Anterior cingulate cortex (tissue), 58 donors: Measurements from ENCODE around the gene UXS1.

ENCODE experiments used
- DNase-seq, 58 donors: peaks; one replicate each; lab custom pipeline; 2025; lab: John Stamatoyannopoulos, UW

Gene UXS1

DNA sequence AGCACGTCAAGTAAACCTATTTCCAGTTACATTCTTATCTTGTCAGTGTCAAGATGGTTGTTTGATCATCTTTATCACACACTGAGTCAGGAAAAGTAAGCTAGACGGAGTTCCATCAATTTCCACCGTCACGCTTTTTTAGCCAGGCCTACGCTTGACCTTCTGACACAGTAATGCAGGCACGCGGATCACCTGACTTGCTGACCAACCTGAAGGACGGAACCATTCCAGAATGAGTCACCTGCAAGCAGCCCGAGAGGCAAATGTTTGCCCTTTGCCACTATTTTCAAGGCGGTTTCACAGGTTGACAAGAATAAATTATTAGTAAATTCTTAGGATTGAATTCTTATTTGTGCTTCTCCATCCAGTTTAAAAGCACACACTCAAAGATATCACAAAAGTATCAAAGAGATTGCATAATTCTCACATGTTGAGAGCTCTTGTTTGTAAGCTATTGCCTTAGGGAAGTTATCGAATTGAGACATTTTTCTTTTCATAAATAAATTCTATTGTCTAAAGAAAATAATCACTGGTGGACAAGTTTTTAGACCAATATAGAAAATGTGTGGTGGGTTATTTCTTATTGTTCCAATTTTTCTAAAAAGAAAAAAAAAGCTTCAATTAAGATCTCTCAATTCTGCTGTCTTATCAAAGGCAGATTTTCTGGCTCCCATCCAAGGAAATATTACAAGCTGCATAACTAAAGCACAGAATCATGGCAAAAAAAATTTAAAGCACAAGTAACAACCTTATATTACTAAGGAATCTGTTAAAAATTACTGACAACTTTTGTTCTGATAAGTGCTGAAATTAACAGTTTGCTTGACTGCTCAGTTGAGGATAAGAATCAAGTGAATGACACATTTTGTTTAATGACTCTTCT is 31.9 kb downstream of the UXS1 start:
- DNase-seq: no peak

DNA sequence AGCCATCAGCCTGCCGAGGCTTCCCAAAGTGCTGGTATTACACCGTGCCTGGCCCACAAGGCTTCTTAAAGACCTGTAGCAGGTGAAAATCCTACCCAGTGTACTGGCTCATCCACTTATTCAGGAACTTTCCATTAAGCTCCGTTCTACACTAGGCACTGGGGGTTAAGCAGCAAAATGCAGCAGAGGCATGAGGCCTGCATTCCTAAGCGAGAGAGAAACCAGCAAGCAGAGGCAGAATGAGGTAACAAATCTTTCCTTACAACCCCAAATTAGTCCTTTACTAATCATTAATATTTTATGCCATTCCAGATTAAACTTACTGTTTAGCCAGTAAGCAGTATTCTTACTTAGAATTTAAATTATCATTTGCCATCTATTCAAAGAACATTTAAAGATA is 32.8 kb downstream of the UXS1 start:
- DNase-seq: no peak

DNA sequence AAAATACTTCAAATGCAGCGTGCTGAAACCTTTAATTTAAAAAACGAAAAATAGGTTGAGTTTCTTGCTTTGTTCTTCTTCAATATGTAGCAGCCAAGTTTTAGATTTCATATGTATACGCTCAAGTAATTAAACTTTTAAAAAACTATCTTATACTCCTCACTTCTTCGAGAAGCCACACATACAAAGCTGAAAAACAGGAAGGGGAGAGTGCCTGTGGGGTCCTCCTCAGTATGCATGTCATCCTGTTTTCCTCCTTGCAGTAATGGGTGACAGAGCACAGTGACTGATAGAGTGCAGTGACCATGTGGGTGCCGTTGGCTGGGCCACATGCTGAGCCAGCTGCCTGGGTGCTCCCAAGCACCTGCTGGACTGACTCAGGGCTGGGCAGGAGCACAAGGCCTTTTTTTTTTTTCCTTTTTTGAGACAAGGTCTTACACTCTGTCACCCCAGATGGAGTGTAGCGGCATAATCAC is 33.3 kb downstream of the UXS1 start:
- DNase-seq: no peak

DNA sequence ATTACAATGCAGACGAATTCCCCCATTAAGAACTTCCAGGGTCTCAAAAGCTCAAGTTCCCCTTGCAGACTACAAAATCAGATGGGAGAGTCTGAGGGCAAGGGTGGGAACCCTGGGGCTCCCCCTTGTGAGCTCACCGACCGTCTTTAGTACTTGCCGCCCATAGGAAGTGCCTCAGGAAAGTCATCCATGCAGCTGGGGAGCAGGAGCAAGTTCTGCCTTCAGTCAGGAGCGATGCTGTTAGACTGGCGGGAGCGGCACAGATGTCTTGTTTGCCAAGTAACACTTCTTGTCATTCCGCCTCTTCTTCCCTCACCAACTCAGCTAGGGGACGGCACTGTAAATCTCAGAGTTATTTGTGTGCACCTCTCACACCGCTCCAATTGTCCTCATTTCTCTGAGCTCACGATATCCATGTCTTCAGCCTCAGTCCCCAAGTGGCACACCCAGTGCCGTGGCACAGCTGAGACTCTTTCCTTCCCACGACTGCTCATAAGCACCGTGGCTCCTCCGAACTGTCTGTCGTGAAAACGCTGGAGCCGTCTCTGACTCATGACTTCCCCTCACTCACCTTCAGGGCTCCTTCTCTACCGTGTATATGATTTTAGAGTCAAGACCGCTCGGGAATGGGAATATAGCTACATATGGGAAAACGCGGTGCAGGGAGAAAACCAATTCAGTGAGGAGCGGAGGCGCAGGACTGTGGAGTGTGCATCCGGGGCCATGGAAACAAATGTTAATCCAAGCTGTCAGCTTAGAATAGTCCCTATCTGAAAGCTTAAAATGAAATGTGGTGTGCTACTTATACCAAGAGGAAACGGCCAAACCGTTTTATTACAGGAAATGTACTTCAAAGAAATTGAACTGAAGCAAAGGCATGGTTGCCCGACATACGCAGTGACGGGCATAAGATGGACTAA is 34.0 kb downstream of the UXS1 start:
- DNase-seq: peak in 24 of 58 donors; percentile 13 to 63 (median 40)

DNA sequence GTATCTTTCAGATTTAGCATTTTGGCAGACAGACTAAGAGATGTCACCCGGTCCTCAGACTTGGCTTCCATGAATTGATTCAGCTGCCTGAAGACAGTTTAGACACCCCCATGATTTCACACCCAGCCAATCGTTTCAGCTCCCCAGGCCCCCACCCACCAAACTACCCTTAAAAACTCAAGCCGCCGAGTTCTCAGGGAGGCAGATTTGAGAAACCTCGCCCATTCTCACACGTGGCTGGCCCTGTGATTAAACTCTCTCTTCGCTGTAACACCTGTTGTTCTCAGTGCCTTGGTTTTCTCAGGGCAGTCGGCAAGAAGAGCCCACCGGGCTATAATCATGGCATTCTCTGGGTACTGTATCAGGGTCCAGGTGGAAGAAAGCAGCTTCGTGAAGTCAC is 35.2 kb downstream of the UXS1 start:
- no peak for DNase-seq

DNA sequence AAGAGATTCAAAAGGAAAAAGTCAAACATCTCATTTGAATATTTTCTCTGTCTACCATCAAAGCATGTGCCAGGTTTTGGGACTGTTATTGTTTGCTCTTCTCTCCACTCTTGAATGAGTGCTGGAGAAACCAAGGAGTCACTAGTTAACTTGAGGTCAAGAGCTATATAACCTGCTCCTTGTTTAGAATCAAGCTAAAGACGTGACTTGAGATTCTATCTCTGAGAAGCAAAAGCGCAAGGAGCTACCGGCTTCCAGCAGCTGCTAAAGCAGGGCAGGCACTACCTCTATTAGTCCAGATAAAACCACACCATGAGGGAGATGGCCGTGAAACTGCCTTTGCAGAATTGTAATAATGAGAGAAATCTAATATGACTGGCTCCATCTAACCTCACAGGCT is 36.0 kb downstream of the UXS1 start:
- no peak for DNase-seq

DNA sequence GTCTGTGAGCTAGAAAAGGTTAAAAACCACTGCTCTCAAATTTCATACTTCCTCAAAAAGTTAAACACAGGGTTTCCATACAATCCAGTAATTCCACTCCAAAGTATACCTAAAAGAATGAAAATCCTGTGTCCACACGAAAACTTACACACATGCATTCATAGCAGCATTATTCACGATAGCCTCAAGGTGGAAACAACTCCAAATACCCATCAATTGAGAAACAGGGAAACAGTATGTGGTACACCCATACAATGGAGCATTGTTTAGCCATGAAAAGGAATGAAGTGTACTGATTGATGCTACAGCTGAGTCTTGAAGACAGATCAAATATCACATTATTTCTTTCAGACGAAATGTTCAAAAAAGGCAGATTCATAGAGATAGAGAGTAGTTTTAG is 36.7 kb downstream of the UXS1 start:
- DNase-seq: no peak

DNA sequence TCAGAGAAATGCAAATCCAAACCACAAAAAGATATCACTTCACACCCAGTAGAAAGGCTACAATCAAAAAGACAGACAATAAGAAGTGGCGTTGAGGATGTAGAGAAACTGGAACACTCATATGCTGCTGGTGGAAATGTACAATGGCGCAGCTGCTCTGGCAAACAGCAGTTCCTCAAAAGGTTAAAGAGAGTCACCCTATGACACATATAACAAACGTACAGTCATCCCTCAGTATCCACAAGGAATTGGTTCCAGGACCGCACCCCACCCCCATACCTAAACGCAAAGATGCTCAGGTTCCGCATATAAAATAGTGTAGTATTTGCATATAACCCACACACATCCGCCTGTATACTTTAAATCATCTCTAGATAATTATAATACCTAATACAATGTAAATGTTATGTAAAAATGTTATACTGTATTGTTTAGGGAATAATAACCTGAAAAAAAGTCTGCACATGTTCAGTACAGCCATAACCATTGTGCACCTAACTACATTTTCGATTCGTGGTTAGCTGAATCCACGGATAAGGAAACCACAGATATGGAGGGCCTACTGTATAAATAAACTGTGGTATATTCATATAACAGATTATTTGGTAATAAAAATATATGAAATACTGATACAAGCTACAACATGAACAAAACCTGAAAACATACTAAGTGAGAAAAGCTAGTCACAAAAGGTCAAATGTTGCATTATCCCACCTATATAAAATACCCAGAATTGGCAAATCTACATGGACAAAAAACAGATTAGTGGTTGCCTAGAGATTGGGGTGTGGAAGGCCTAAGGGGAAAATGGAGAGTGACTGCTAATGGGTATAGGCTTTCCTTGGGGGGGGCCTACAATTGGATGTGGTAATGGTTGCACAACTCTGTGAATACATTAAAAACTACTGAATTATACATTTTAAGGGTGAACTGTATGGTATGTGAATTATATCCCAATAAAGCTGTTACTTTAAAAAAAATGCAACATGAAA is 37.5 kb downstream of the UXS1 start:
- DNase-seq: no peak

DNA sequence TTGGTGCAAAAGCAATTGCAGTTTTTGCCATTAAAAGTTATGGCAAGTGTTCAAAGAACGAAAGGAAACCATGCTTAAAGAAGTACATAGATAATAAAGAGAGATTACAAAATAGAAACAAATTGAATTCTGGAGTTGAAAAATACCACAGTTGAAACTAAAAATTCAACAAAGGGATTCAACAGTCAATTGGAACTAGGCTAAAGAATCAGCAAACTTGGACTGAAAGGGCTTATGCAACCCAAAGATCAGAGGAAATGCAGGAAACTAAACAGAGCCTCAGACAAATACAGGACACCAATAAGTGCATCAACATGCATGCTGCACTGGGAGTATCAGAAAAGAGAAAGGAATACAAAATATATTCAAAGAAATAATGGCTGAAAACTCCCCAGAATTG is 40.3 kb downstream of the UXS1 start:
- no peak for DNase-seq

DNA sequence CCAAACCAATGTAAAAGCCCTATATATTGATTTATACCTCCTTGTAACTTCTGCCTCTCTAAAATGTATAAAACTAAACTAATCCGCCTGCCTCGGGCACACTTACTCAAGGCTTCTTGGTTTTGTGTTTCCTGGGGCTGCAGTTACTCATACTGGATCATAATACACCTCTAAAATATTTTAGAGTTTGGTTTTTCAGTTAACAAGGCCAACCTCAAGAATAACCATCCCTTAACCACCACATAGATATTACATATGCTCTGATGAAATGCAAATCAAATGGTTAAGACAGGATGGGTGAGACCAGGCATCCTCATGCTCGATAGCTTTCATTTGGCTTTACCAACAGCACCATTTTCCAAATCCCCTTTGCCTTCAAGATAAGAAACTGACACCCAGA is 46.4 kb downstream of the UXS1 start:
- DNase-seq: no peak

DNA sequence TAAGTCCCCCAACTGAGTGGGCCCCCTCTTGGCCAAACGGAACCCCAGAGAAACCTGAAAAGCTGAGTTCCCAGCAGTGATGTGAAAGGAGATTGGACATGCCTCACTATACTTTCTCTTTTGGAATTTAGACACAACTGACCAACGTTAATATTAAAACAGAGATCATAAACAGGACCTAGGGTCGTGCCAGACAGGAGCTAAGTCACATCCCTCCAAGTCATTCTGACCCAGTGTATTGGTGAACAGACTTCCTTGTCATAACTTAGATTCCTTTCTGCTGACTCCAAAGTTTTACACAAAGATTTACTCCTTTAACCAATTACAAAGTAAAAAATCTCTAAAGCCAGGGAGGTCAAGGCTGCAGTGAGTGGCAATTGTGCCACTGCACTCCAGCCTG is 46.9 kb downstream of the UXS1 start:
- no peak for DNase-seq

DNA sequence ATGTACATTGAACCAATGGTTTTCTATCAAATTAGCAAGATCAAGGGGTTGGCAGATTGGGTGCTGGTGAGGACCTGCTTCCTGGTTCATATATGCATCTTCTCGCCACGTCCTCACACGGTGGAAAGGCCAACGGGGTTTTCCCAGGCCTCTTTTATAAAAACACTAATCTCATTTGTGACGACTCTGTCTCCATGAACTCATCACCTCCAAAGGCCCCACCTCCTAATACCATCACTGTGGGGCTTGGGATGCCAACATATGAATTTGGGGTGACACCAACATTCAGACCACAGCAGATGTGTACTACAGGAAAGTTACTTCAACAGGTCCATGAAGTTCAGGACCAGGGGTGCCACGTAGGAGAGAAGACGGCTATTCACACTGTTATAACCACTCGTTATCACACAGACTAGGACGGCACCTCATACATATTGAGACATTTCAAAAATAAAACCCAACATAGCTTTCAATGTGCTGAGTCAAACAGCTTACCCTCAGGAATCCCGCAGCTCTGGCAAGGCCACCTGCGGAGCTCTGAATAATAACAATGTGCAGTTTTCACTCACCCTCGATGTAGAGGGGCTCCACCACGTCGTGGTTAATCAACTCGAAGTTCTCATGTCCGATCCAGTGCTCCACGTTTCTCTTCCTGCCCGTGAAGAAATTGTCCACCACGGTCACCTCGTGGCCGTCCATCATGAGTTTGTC is 49.3 kb downstream of the UXS1 start:
- no peak for DNase-seq

DNA sequence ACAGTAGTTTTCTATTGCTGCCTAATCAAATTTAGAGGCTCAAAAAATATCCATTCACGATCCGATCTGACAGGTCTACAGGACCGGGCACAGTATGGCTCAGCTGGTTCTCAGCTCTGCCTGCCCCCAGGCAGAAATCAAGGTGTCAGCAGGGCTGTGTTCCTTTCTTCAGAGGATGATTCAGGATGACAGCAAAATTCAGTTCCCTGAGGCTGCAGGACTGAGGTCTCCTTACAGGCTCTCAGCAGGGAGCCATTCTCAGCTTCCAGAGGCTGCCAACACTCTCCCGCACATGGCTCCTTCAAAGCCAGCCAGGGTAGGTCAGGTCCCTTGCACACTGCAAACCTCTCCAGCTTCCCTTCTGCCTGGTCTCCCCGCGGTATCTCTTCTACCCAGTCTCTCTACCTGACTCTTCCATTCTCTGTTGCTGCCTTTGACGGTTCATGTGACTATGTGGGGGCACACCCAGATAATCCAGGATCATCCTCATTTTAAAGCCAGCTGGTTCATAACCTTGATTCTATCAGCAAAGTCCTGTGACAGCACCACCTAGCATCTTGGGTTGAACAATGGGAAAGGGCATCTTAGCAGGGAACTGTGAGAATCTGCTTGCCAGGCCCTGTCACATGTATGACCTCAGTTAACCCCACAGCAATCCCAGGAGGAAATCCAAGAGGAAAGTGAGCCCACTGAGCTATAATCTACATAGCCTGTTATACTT is 50.4 kb downstream of the UXS1 start:
- DNase-seq: no peak

DNA sequence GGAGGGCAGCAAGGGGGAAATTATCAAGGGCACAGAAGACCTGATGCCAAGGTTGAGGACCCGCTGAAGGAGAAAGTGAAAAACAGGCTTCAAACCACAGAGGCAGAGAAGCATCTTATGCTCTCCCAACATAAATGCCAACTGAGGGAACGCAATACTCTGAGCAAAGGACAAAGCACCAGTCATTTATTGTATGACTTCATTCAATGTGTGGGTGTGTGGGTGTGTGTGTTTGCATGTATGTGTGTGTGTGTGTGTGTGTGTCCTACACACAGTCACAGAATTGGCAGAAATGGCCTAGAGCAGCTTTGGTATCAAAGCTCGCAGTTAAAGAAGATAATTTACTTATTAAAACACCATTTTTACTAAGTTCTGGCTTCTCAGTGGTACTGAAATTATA is 51.4 kb downstream of the UXS1 start:
- no peak for DNase-seq

DNA sequence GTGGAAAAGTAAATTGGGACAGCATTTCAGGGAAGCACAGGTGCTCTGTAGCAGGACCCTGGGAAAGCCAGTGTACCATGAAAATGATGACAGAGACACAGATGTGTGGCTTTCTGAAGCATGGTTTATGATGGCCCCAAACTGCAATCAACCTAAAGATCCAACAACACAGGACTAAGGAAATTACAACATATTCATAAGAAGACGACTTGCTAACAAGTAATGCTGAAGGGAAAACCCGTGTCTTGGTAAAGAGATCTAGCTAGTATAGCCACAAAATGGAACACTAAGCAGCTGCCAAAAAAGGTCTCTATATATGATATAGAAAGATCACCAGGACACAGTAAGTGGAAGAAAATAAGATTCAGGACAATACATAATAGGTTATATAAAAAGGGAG is 53.2 kb downstream of the UXS1 start:
- no peak for DNase-seq

DNA sequence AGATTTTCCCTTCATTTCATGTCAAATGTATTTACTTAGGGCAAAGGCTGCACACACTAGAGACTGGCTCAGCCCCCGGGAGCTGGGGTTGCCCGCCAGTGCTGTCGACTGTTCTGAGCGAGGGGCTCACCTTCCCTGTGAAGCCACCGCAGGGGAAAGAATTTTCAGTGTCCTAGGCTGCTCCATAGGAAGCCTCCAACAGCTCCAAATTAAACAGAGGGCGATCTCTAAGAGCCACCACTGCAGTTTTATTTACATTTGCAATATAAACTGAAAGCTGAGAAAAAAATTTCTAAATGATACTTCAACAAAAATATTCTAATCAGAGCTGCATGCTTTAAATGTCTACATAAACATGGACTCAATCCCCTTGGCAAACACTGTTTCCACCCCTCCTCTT is 54.0 kb downstream of the UXS1 start:
- no peak for DNase-seq

DNA sequence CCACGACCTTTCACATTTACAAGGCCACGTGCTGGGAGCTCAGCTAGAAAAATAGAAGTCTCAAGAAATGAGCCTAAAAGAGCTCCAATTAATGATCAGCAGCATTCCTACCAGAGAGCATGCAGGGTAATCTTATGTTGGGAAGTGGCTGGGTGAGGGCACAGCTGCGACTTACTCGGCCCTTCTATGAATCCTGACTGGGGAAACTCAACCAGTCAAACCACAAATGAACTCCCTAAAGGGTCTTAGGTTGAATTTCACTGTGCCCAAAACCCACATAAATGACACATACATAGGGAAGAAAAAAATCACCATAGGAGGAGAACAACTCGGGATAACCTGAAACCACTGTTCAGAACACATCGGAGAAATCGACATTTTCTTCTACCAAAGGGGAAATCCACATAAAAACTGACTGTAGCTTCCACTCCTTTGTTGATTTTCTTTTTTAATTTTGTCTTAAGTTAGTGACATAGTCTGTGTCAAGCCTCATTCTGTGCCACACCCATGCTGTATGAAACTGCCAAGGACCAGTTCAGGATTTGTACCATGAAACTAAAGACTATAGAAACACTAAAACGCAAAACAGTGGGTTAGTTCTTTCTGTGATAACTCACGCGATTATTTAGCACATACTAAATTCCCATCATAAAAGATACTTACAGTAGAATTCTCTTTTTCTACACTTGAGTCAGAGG is 54.7 kb downstream of the UXS1 start:
- no peak for DNase-seq

DNA sequence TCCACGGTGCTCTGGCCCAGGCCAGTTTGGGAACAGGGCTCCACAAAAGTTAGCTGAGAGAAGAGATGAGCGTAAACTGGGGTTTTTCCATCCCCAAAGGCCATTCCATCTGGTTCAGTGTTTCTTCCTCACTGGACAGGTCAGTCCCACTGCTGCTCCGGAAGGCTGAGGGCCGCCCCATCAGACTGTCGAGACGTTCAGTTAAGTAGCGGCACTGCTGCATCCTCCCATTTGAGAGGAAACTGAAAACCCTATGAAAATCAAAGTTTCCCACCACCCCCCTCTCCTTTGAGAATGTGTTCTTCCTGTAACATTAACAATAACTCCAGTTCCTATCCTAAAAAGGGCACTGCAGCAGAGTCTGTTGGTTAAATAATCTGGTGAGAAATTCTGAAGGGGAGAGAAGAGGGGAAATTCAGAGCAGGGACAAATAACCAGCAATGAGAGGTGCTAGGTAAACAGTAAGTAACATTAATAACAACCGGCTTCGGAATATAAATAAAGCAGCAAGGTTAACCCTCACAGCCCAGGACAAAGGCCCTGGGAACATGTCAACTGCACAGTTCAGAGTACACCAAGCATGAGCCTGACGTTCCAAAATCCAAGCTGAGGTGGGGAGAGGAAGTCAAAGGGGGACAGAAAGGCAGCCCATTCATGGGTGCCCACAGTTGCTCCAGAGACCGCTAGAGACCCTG is 55.4 kb downstream of the UXS1 start:
- DNase-seq: no peak
